Keratinocyte (primary cell): ENCODE measurements around the gene DOLPP1. TPM values are rescaled to one million over a fixed set of nuclear protein-coding genes. Genes with fewer than 3 reads are reported as not detected.

Experiments
- DNase-seq: peaks from one replicate; pipeline ENCODE4 v3.0.0-alpha.2; 2011; ENCODE audit warnings: low read depth, missing footprints, low spot score
- FAIRE-seq: peaks from 2 replicates; lab custom pipeline; 2011; peaks lifted over from hg19 to GRCh38; lab: Jason Lieb, UNC
- H2AFZ ChIP-seq: 2 replicates; pipeline ENCODE4 v1.6.0; 2012; ENCODE audit warnings: low read length, control low read depth, inconsistent platforms; ENCODE audit not compliant: control insufficient read depth
- H3K27ac ChIP-seq: 2 replicates; pipeline ENCODE4 v1.5.1; 2011; ENCODE audit warnings: low read length; ENCODE audit not compliant: control insufficient read depth, insufficient read depth
- H3K27me3 ChIP-seq: 3 replicates; pipeline ENCODE4 v1.6.0; 2011; ENCODE audit warnings: low read length; ENCODE audit not compliant: control insufficient read depth, insufficient read depth; ENCODE audit errors: extremely low read depth
- H3K36me3 ChIP-seq, 2 experiments: 2 replicates in 1 of 2; 3 replicates in 1 of 2; pipeline ENCODE4 v1.5.1; 2011; ENCODE audit warnings: low read length in 2 of 2, mild to moderate bottlenecking in 1 of 2; ENCODE audit not compliant: control insufficient read depth in 2 of 2, insufficient read depth in 2 of 2; ENCODE audit errors: extremely low read depth in 1 of 2
- H3K4me1 ChIP-seq: 3 replicates; pipeline ENCODE4 v1.5.1; 2011; ENCODE audit warnings: low read length; ENCODE audit not compliant: control insufficient read depth, insufficient read depth; ENCODE audit errors: extremely low read depth
- H3K4me2 ChIP-seq: 3 replicates; pipeline ENCODE4 v1.6.0; 2011; ENCODE audit warnings: low read depth, low read length; ENCODE audit not compliant: control insufficient read depth, insufficient read depth; ENCODE audit errors: extremely low read depth
- H3K4me3 ChIP-seq, 3 experiments: fragments of 200-600 bp in 1 of 3; sonication (generic) in 1 of 3; 2 replicates in 2 of 3; 3 replicates in 1 of 3; pipeline ENCODE4 v1.5.1; 2011 to 2016; ENCODE audit warnings: low read length in 3 of 3, mild to moderate bottlenecking in 3 of 3, control low read depth in 2 of 3, inconsistent platforms in 1 of 3, low read depth in 1 of 3, mixed read lengths in 1 of 3, mixed run types in 1 of 3, moderate library complexity in 1 of 3; ENCODE audit not compliant: control insufficient read depth in 2 of 3, insufficient read depth in 2 of 3; ENCODE audit errors: extremely low read depth in 1 of 3
- H3K79me2 ChIP-seq: 2 replicates; pipeline ENCODE4 v1.6.0; 2012; ENCODE audit warnings: low read length; ENCODE audit not compliant: control insufficient read depth, insufficient read depth
- H3K9ac ChIP-seq: 3 replicates; pipeline ENCODE4 v1.6.0; 2011; ENCODE audit warnings: low read length; ENCODE audit not compliant: control insufficient read depth, insufficient read depth; ENCODE audit errors: extremely low read depth
- H3K9me1 ChIP-seq: 3 replicates; pipeline ENCODE4 v1.6.0; 2011; ENCODE audit warnings: low read length; ENCODE audit not compliant: control insufficient read depth, insufficient read depth; ENCODE audit errors: extremely low read depth
- H3K9me3 ChIP-seq: 2 replicates; pipeline ENCODE4 v1.5.1; 2012; ENCODE audit warnings: low read depth, low read length; ENCODE audit not compliant: control insufficient read depth
- H4K20me1 ChIP-seq: 3 replicates; pipeline ENCODE4 v1.6.0; 2011; ENCODE audit warnings: low read length; ENCODE audit not compliant: control insufficient read depth, insufficient read depth; ENCODE audit errors: extremely low read depth
- CTCF ChIP-seq, 3 experiments: IDR thresholded peaks in 1 of 3; conservative IDR thresholded peaks in 1 of 3; optimal IDR thresholded peaks in 1 of 3; 2 replicates in 2 of 3; 3 replicates in 1 of 3; pipeline versions ENCODE3 to v1.5.1; 2011; ENCODE audit warnings: low read length in 3 of 3, mild to moderate bottlenecking in 3 of 3, moderate library complexity in 2 of 3, control low read depth in 1 of 3, inconsistent platforms in 1 of 3; ENCODE audit not compliant: insufficient read depth in 2 of 3; ENCODE audit errors: extremely low read depth in 1 of 3
- EZH2 ChIP-seq: IDR thresholded peaks from one replicate; pipeline ENCODE4 v1.6.1; 2012; ENCODE audit warnings: inconsistent platforms, mild to moderate bottlenecking, low read length, moderate library complexity
- dilution Hi-C: fragments of 300-500 bp; cut with MboI; formaldehyde crosslinking; loops from one replicate; pipeline ENCODE4 v1.7.0; 2020; ENCODE audit warnings: low sequenced_read_pairs; ENCODE audit not compliant: extremely low pct_ligation_motif_present
- polyA plus RNA-seq, 5 experiments: library from polyadenylated mRNA; depleted of rRNA in 3 of 5; stranded (reverse) in 3 of 5; stranded (forward) in 1 of 5; unstranded in 1 of 5; fragments of >200 nt; gene quantifications; 1 replicate in 1 of 5; 2 replicates in 3 of 5; 3 replicates in 1 of 5; pipeline versions ENCODE4 v1.2.1 to v1.2.3, GENCODE V29; 2011 to 2012; ENCODE audit warnings: missing spikeins in 2 of 5, low read depth in 1 of 5, low replicate concordance in 1 of 5

DOLPP1 gene
- polyA plus RNA-seq, 1 donor (not counting 4 experiments of a cell fraction or from before 2014, with no cell fraction given) = 14.2 TPM

GRCh38 chr9:129052592-129052991 lies 28.3 kb upstream of the DOLPP1 start:
- no peak for FAIRE-seq
- Histone ChIP-seq H3K27me3 (no peaks in the 10 kb centered on the region), H3K4me3 (no peak overlapping the region), H4K20me1 (no peaks in the 10 kb centered on the region), H3K9me1 (no peaks in the 10 kb centered on the region), H3K4me2 (no peak overlapping the region), H3K27ac (no peak overlapping the region), H2AFZ (no peak overlapping the region), H3K9me3 (no peaks in the 10 kb centered on the region), H3K9ac (no peak overlapping the region), H3K79me2 (no peaks in the 10 kb centered on the region), H3K36me3 (peaks cover 17 to 21% of the 10 kb centered on the region in 2 experiments), H3K4me1 (peaks cover 3% of the 10 kb centered on the region)
- TF ChIP-seq EZH2 (no peak), CTCF (optimal IDR thresholded peaks at IDR 0.05 in 1 of 3, IDR thresholded peaks at IDR 0.05 in 1 of 3, conservative IDR thresholded peaks at IDR 0.05 in 1 of 3; ENCODE audit: extremely low read depth in 1 of 3, insufficient read depth in 2 of 3, low read length in 3 of 3) (no peak)
- no peak for DNase-seq
- dilution Hi-C loops = no loop called here

GRCh38 chr9:129053020-129053419 lies 27.9 kb upstream of the DOLPP1 start:
- no peak overlapping the region for H3K4me3 ChIP-seq
- H3K9me1 ChIP-seq = no peaks in the 10 kb centered on the region
- no peaks in the 10 kb centered on the region for H3K9me3 ChIP-seq
- no peak overlapping the region for H3K9ac ChIP-seq
- no peak for DNase-seq
- H3K4me2 ChIP-seq = no peak overlapping the region
- H3K27ac ChIP-seq = no peak overlapping the region
- dilution Hi-C loops = no loop called here
- H3K4me1 ChIP-seq = peaks cover 3% of the 10 kb centered on the region
- FAIRE-seq = no peak
- TF ChIP-seq CTCF (optimal IDR thresholded peaks at IDR 0.05 in 1 of 3, IDR thresholded peaks at IDR 0.05 in 1 of 3, conservative IDR thresholded peaks at IDR 0.05 in 1 of 3; ENCODE audit: extremely low read depth in 1 of 3, insufficient read depth in 2 of 3, low read length in 3 of 3) (no peak), EZH2 (no peak)
- no peaks in the 10 kb centered on the region for H3K79me2 ChIP-seq
- H2AFZ ChIP-seq = no peak overlapping the region
- H4K20me1 ChIP-seq = no peaks in the 10 kb centered on the region
- H3K36me3 ChIP-seq = peaks cover 17 to 19% of the 10 kb centered on the region in 2 experiments
- no peaks in the 10 kb centered on the region for H3K27me3 ChIP-seq
